Measurements from ENCODE around the gene NLGN3. TPM values are rescaled to one million over a fixed set of nuclear protein-coding genes. Genes with fewer than 3 reads are reported as not detected.

Gene NLGN3
- total and polyA plus RNA-seq, 2 of the 8 experiments (the other 6 are each of a cell fraction or from before 2014, with no cell fraction given) = 12.0 to 14.8 TPM

GRCh38 chrX:71154641-71155040, 10.0 kb downstream of the NLGN3 start (continued):
- TF ChIP-seq CHD7 (IDR thresholded peaks at IDR 0.05; ENCODE audit: insufficient replicate concordance, low read length) = no peak
- no peak for TF ChIP-seq FOSL1 (IDR thresholded peaks at IDR 0.05; ENCODE audit: insufficient read depth, low read depth, low read length)
- no peak for TF ChIP-seq HDAC2 (IDR thresholded peaks at IDR 0.05; ENCODE audit: borderline replicate concordance in 1 of 2, low read depth in 2 of 2, low read length in 2 of 2)
- TF ChIP-seq SP4 (IDR thresholded peaks at IDR 0.05; ENCODE audit: low read length) = no peak
